NT2/D1 (cell line): ENCODE measurements around the gene DBF4B.

Experiments
- DNase-seq: peaks from one replicate; pipeline ENCODE4 v3.0.0-alpha.2; 2011; ENCODE audit warnings: low read depth, low spot score
- H3K27me3 ChIP-seq: 2 replicates; pipeline ENCODE4 v1.6.0; 2011; ENCODE audit warnings: mild to moderate bottlenecking; ENCODE audit not compliant: insufficient read length, insufficient read depth
- H3K36me3 ChIP-seq: 2 replicates; pipeline ENCODE4 v1.6.1; 2011; ENCODE audit warnings: mild to moderate bottlenecking, low read length, mixed read lengths; ENCODE audit not compliant: insufficient read depth, insufficient read length
- H3K4me1 ChIP-seq: 2 replicates; pipeline ENCODE4 v1.5.1; 2011; ENCODE audit not compliant: insufficient read depth, insufficient read length
- H3K4me3 ChIP-seq: 2 replicates; pipeline ENCODE4 v1.5.1; 2011; ENCODE audit warnings: low read depth; ENCODE audit not compliant: insufficient read length
- H3K9ac ChIP-seq: 2 replicates; pipeline ENCODE4 v1.6.0; 2011; ENCODE audit warnings: low read depth; ENCODE audit not compliant: insufficient read length
- H3K9me3 ChIP-seq: 2 replicates; pipeline ENCODE4 v1.5.1; 2011; ENCODE audit warnings: mild to moderate bottlenecking, low read length; ENCODE audit not compliant: insufficient read depth
- SUZ12 ChIP-seq: IDR thresholded peaks from 2 replicates; pipeline ENCODE4 v1.6.1; 2011; ENCODE audit not compliant: insufficient read length, insufficient read depth; ENCODE audit errors: extremely low read depth
- YY1 ChIP-seq: IDR thresholded peaks from 2 replicates; pipeline ENCODE4 v1.6.1; 2011; ENCODE audit not compliant: insufficient read length, insufficient read depth
- ZNF274 ChIP-seq: IDR thresholded peaks from 2 replicates; pipeline ENCODE4 v1.6.1; 2011; ENCODE audit warnings: mild to moderate bottlenecking, low read depth, low read length

The DBF4B gene

DNA sequence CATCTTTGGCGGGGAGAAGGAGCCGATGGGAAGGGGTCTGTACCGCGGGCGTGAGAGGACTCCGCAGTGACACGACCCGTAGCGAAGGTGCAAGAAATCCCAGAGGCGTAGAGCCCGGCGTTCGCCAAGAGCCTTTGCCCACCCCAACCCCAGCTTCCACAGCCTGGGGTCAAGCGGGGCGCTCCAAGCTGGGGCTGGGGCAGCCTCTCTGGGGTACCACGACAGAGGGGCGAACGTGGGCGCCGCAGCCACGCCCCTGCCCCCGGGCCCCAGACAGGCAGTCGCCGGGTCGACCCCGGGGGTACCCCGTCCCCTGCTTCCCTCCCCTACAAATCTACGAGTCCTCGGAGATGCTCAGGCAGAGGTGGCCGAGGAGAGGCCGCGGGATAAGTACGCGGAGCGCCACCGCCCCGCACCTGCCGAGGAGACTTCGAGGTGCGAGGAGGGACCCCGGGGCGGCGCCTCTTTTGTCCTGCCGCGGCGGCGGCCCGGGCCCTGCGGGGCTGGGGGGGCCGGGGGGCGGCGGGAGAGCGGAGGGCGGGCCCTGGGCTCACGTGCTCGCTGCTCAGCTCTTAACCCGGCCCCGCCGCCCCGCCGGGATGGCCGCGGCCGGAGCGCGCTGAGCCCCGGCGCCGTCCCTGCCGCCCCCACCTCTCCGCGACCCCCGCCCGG lies 50.1 kb downstream of the DBF4B start, which contains the start of gene ADAM11:
ADAM11 (plus strand) TSS at position 575 of the 672 bp plus-strand sequence. CDS start 212 bp downstream, outside the sequence.
- DNase-seq = no peak
- Histone ChIP-seq H3K9me3 (no peaks in the 10 kb centered on the region), H3K4me1 (peaks cover 20% of the 10 kb centered on the region), H3K27me3 (peaks cover 36% of the 10 kb centered on the region), H3K36me3 (no peaks in the 10 kb centered on the region), H3K9ac (peak within 1 kb of the TSS; percentile 85), H3K4me3 (peak within 1 kb of the TSS; percentile 62)
- TF ChIP-seq ZNF274 (no peak), SUZ12 (no peak), YY1 (no peak)

DNA sequence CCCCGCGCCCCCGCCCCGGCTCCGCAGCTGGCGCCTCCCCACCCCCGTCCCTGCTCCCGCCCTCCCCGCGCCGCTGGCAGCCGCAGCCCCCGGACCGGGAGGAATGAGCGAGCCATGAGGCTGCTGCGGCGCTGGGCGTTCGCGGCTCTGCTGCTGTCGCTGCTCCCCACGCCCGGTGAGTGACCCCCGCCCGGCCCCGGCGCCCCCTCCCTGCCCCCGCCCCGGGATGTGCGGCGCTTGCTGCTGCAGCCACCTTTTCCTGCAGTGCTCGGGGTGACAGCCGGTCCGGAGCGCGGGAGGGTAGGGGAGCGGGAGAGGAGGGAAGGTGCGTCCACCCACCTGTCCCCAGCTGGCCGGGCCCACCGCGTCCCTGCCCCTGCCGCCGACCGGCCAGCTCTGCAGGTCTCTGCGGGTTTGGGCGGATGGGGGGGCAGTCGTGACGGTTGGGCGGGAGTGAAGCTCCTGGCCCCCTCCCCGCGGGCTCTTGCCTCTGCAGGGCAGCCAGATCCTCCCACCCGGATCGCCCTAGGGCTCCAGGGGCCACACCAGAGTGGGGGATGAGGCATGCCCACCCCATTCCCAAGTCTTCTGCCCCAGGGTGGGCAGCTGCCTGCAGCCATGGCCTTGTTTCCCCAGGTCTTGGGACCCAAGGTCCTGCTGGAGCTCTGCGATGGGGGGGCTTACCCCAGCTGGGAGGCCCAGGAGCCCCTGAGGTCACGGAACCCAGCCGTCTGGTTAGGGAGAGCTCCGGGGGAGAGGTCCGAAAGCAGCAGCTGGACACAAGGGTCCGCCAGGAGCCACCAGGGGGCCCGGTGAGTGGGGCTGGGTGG lies 50.8 kb downstream of the DBF4B start:
- Histone ChIP-seq H3K9me3 (no peaks in the 10 kb centered on the region), H3K4me3 (peak overlapping the region; percentile 62), H3K9ac (peak overlapping the region; percentile 85), H3K36me3 (no peaks in the 10 kb centered on the region), H3K27me3 (peaks cover 36% of the 10 kb centered on the region), H3K4me1 (peaks cover 20% of the 10 kb centered on the region)
- no peak for DNase-seq
- TF ChIP-seq SUZ12 (no peak), ZNF274 (no peak), YY1 (no peak)

DNA sequence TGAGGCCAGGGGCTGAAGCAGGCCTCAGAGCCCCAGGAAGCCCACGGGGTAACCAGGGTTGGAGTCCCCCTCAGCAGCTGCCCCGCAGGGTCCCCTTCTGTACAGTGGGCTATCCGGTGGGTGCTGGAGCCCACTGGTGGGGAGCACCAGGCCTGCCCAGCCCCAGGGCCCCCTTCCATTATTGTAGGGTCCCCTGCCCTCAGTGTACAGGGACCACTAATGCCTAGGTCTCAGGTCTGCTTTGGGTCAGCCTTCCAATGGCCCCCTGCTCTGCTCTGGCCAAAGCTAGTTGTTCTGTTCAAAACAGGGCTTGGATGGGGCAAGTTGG lies 51.4 kb downstream of the DBF4B start:
- Histone ChIP-seq H3K4me1 (peaks cover 20% of the 10 kb centered on the region), H3K4me3 (peak overlapping the region; percentile 62), H3K9ac (peak overlapping the region; percentile 85)

DNA sequence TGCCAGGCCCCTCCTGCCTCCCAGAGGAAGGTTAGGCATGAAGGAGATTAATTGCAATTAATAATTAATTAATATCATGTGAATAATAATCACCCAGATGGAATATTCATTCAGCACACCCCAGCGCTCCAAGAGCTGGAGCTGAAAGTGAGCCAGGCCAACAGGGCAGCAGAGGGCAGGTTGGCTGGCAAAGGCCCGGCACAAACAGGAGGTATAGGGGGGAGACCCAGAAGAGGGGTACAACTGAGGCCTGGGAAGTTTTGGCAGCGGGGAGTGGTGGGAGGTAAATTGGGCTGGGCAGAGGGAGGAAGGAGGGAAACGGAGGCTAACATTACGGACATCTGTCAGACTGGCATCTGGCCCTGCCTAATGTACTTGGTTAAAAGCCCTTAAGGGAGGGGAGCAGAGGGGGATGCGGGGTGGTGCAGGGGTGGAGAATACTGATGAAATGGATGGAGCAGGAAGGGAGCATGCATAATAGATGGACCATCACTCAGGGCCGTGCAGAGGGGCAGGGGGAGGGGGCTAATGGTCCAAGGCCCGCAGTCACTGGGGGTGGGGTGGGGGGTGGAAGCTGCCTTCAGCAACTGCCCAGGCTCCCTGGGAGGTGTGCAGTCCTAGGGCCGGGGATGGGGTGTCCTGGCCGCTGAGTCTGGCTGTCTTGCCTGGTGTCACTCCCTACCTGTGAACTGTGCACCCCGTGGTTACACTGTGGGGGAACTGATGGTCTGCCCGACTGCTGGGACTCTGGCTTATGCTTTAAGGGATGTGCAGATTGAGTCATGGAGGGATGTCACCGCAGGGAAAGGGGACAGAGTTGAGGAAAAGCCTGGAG lies 52.2 kb downstream of the DBF4B start:
- TF ChIP-seq ZNF274 (no peak), YY1 (no peak), SUZ12 (no peak)
- Histone ChIP-seq H3K4me3 (no peak overlapping the region), H3K9me3 (no peaks in the 10 kb centered on the region), H3K4me1 (peaks cover 20% of the 10 kb centered on the region), H3K36me3 (no peaks in the 10 kb centered on the region), H3K9ac (no peak overlapping the region), H3K27me3 (peaks cover 36% of the 10 kb centered on the region)
- DNase-seq = no peak

More for the DNA sequence above, 51.4 kb downstream of the DBF4B start:
- no peaks in the 10 kb centered on the region for H3K9me3 ChIP-seq
- TF ChIP-seq ZNF274 = no peak
- no peak for TF ChIP-seq YY1
- TF ChIP-seq SUZ12 = no peak
- no peaks in the 10 kb centered on the region for H3K36me3 ChIP-seq
- H3K27me3 ChIP-seq = peaks cover 36% of the 10 kb centered on the region
- DNase-seq = no peak

DNA sequence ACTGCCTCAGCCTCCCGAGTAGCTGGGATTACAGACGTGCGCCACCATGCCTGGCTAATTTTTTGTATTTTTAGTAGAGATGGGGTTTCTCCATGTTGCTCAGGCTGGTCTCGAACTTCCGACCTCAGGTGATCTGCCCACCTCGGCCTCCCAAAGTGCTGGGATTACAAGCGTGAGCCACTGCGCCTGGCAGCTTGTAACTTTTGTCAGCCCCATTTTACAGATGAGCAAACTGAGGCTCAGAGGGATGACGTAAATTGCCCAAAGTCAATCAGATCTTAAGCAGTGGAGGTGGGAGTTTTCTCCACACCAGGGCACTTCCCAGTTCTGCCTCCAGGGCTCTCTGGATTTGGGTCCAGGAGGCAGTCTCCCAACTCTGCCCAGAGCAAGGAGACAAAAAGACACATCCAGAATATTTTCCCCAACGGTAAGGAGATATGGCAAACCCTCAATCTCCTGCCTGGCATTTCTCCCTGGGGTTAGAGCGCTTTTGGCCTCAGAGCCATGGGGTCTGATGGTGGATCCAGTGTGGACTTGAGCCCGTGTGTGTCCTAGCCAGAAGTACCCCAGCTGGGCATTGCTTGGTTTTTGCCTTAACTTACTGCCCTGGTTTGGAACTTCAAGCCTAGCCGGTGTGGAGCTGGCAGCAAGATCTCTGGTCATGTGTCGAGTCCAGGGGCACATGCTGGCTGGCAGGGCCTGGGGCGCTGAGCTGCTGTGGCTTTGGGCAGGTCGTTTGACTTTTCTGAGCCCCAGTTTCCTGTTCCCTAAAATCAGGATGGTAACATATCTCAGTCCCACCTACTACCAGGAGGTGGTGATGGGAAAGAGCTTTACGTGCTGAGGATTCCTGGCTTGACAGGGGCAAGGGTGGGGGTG lies 53.7 kb downstream of the DBF4B start:
- no peak for DNase-seq
- Histone ChIP-seq H3K9ac (no peak overlapping the region), H3K9me3 (no peaks in the 10 kb centered on the region), H3K4me3 (no peak overlapping the region), H3K27me3 (peaks cover 32% of the 10 kb centered on the region), H3K4me1 (peaks cover 26% of the 10 kb centered on the region), H3K36me3 (no peaks in the 10 kb centered on the region)
- TF ChIP-seq ZNF274 = no peak
- no peak for TF ChIP-seq SUZ12
- TF ChIP-seq YY1 = no peak

DNA sequence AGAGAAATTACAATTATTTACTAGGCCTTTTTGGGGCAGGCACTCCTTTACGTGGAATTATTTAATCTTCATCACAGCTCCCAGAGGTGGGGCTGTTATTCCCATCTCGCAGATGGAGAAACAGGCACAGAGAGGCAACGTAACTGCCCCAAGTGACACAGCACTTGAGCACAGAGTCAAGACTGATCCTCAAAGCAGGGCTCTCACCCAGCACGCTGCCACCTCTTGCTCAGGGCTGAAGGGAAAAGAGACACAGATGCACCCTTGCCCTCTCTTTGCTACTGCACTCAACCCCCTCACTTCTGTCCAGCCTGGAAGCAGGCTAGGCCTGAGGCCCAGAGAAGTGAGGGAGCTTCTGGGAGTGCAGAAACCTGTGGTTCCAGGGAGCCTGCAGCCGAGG lies 54.7 kb downstream of the DBF4B start:
- Histone ChIP-seq H3K27me3 (peaks cover 22% of the 10 kb centered on the region), H3K36me3 (no peaks in the 10 kb centered on the region), H3K9me3 (no peaks in the 10 kb centered on the region), H3K9ac (no peak overlapping the region), H3K4me3 (no peak overlapping the region), H3K4me1 (peaks cover 32% of the 10 kb centered on the region)
- no peak for TF ChIP-seq ZNF274
- TF ChIP-seq YY1 = no peak
- no peak for TF ChIP-seq SUZ12
- no peak for DNase-seq
